Measurements from ENCODE around the gene IRGQ.
"Not testable (repeated sequence)": the region's sequence is repeated elsewhere in the genome, so short reads cannot be mapped to it uniquely, and the experiment has no call there.

Gene IRGQ

GRCh38 chr19:43561139-43561970, 34.6 kb downstream of the IRGQ start:
- H3K27ac ChIP-seq (ENCODE audit: low read length): no peak overlapping the region
- H3K4me1 ChIP-seq (ENCODE audit: control insufficient read depth, low read depth, low read length): no peaks in the 10 kb centered on the region
- no peak overlapping the region for H3K4me3 ChIP-seq (ENCODE audit: low read length)
- H3K27me3 ChIP-seq (ENCODE audit: control insufficient read depth, insufficient read depth, low read length): no peaks in the 10 kb centered on the region
- H3K36me3 ChIP-seq (ENCODE audit: control insufficient read depth, low read depth, low read length): peaks cover 7% of the 10 kb centered on the region
- no peak overlapping the region for H3K9ac ChIP-seq (ENCODE audit: low read length)
- H3K9me3 ChIP-seq (ENCODE audit: control insufficient read depth, low read depth, low read length): no peaks in the 10 kb centered on the region

- Histone ChIP-seq H3K27ac (ENCODE audit: low read length) (no peak overlapping the region), H3K9ac (ENCODE audit: low read length) (no peak overlapping the region), H3K4me1 (ENCODE audit: control insufficient read depth, low read depth, low read length) (no peaks in the 10 kb centered on the region), H3K4me3 (ENCODE audit: low read length) (no peak overlapping the region), H3K9me3 (ENCODE audit: control insufficient read depth, low read depth, low read length) (no peaks in the 10 kb centered on the region), H3K27me3 (ENCODE audit: control insufficient read depth, insufficient read depth, low read length) (no peaks in the 10 kb centered on the region), H3K36me3 (ENCODE audit: control insufficient read depth, low read depth, low read length) (peaks cover 7% of the 10 kb centered on the region)
These were observed 35.2 kb downstream of the IRGQ start for GRCh38 chr19:43560687-43561086.

GRCh38 chr19:43555185-43555770, 40.7 kb downstream of the IRGQ start:
- H3K9me3 ChIP-seq (ENCODE audit: control insufficient read depth, low read depth, low read length): no peaks in the 10 kb centered on the region
- H3K9ac ChIP-seq (ENCODE audit: low read length): no peak overlapping the region
- peaks cover 31% of the 10 kb centered on the region for H3K36me3 ChIP-seq (ENCODE audit: control insufficient read depth, low read depth, low read length)
- no peak overlapping the region for H3K27ac ChIP-seq (ENCODE audit: low read length)
- H3K4me3 ChIP-seq (ENCODE audit: low read length): no peak overlapping the region
- H3K27me3 ChIP-seq (ENCODE audit: control insufficient read depth, insufficient read depth, low read length): no peaks in the 10 kb centered on the region
- H3K4me1 ChIP-seq (ENCODE audit: control insufficient read depth, low read depth, low read length): no peaks in the 10 kb centered on the region

GRCh38 chr19:43554317-43554895, 41.5 kb downstream of the IRGQ start:
- Histone ChIP-seq H3K36me3 (ENCODE audit: control insufficient read depth, low read depth, low read length) (peaks cover 31% of the 10 kb centered on the region), H3K27ac (ENCODE audit: low read length) (no peak overlapping the region), H3K9me3 (ENCODE audit: control insufficient read depth, low read depth, low read length) (no peaks in the 10 kb centered on the region), H3K4me3 (ENCODE audit: low read length) (no peak overlapping the region), H3K9ac (ENCODE audit: low read length) (no peak overlapping the region), H3K4me1 (ENCODE audit: control insufficient read depth, low read depth, low read length) (no peaks in the 10 kb centered on the region), H3K27me3 (ENCODE audit: control insufficient read depth, insufficient read depth, low read length) (no peaks in the 10 kb centered on the region)

- Histone ChIP-seq H3K9me3 (ENCODE audit: control insufficient read depth, low read depth, low read length) (no peaks in the 10 kb centered on the region), H3K4me1 (ENCODE audit: control insufficient read depth, low read depth, low read length) (no peaks in the 10 kb centered on the region), H3K27me3 (ENCODE audit: control insufficient read depth, insufficient read depth, low read length) (no peaks in the 10 kb centered on the region), H3K4me3 (ENCODE audit: low read length) (no peak overlapping the region), H3K36me3 (ENCODE audit: control insufficient read depth, low read depth, low read length) (peaks cover 31% of the 10 kb centered on the region), H3K27ac (ENCODE audit: low read length) (no peak overlapping the region), H3K9ac (ENCODE audit: low read length) (no peak overlapping the region)
These were observed 42.3 kb downstream of the IRGQ start for GRCh38 chr19:43553656-43554055.

- no peaks in the 10 kb centered on the region for H3K4me1 ChIP-seq (ENCODE audit: control insufficient read depth, low read depth, low read length)
- H3K36me3 ChIP-seq (ENCODE audit: control insufficient read depth, low read depth, low read length): peaks cover 28% of the 10 kb centered on the region
- H3K4me3 ChIP-seq (ENCODE audit: low read length): no peak overlapping the region
- no peaks in the 10 kb centered on the region for H3K9me3 ChIP-seq (ENCODE audit: control insufficient read depth, low read depth, low read length)
- H3K9ac ChIP-seq (ENCODE audit: low read length): no peak overlapping the region
- H3K27me3 ChIP-seq (ENCODE audit: control insufficient read depth, insufficient read depth, low read length): no peaks in the 10 kb centered on the region
- no peak overlapping the region for H3K27ac ChIP-seq (ENCODE audit: low read length)
These were observed 43.3 kb downstream of the IRGQ start for GRCh38 chr19:43552616-43553015.

GRCh38 chr19:43552198-43552450, 43.8 kb downstream of the IRGQ start:
- Histone ChIP-seq H3K9me3 (ENCODE audit: control insufficient read depth, low read depth, low read length) (no peaks in the 10 kb centered on the region), H3K4me1 (ENCODE audit: control insufficient read depth, low read depth, low read length) (no peaks in the 10 kb centered on the region), H3K9ac (ENCODE audit: low read length) (no peak overlapping the region), H3K27me3 (ENCODE audit: control insufficient read depth, insufficient read depth, low read length) (no peaks in the 10 kb centered on the region), H3K27ac (ENCODE audit: low read length) (no peak overlapping the region), H3K36me3 (ENCODE audit: control insufficient read depth, low read depth, low read length) (peaks cover 28% of the 10 kb centered on the region), H3K4me3 (ENCODE audit: low read length) (no peak overlapping the region)

GRCh38 chr19:43551399-43552197, 44.3 kb downstream of the IRGQ start:
- peaks cover 28% of the 10 kb centered on the region for H3K36me3 ChIP-seq (ENCODE audit: control insufficient read depth, low read depth, low read length)
- H3K9ac ChIP-seq (ENCODE audit: low read length): no peak overlapping the region
- H3K4me1 ChIP-seq (ENCODE audit: control insufficient read depth, low read depth, low read length): no peaks in the 10 kb centered on the region

GRCh38 chr19:43548706-43549105, 47.2 kb downstream of the IRGQ start:
- Histone ChIP-seq H3K36me3 (ENCODE audit: control insufficient read depth, low read depth, low read length) (peaks cover 26% of the 10 kb centered on the region), H3K27ac (ENCODE audit: low read length) (no peak overlapping the region), H3K27me3 (ENCODE audit: control insufficient read depth, insufficient read depth, low read length) (no peaks in the 10 kb centered on the region), H3K4me1 (ENCODE audit: control insufficient read depth, low read depth, low read length) (no peaks in the 10 kb centered on the region), H3K9ac (ENCODE audit: low read length) (no peak overlapping the region), H3K9me3 (ENCODE audit: control insufficient read depth, low read depth, low read length) (no peaks in the 10 kb centered on the region), H3K4me3 (ENCODE audit: low read length) (no peak overlapping the region)

More at GRCh38 chr19:43551399-43552197, 44.3 kb downstream of the IRGQ start:
- H3K27ac ChIP-seq (ENCODE audit: low read length): no peak overlapping the region
- H3K4me3 ChIP-seq (ENCODE audit: low read length): no peak overlapping the region
- H3K27me3 ChIP-seq (ENCODE audit: control insufficient read depth, insufficient read depth, low read length): no peaks in the 10 kb centered on the region
- no peaks in the 10 kb centered on the region for H3K9me3 ChIP-seq (ENCODE audit: control insufficient read depth, low read depth, low read length)

GRCh38 chr19:43547926-43548325, 48.0 kb downstream of the IRGQ start:
- H3K4me1 ChIP-seq (ENCODE audit: control insufficient read depth, low read depth, low read length); H3K4me3 ChIP-seq (ENCODE audit: low read length); H3K9ac ChIP-seq (ENCODE audit: low read length); H3K27ac ChIP-seq (ENCODE audit: low read length); H3K9me3 ChIP-seq (ENCODE audit: control insufficient read depth, low read depth, low read length); H3K27me3 ChIP-seq (ENCODE audit: control insufficient read depth, insufficient read depth, low read length): not testable (repeated sequence)
- peaks cover 32% of the 10 kb centered on the region for H3K36me3 ChIP-seq (ENCODE audit: control insufficient read depth, low read depth, low read length)

GRCh38 chr19:43546581-43546980, 49.4 kb downstream of the IRGQ start:
- Histone ChIP-seq H3K27ac (ENCODE audit: low read length) (no peak overlapping the region), H3K4me3 (ENCODE audit: low read length) (no peak overlapping the region), H3K36me3 (ENCODE audit: control insufficient read depth, low read depth, low read length) (peaks cover 29% of the 10 kb centered on the region), H3K9ac (ENCODE audit: low read length) (no peak overlapping the region), H3K27me3 (ENCODE audit: control insufficient read depth, insufficient read depth, low read length) (no peaks in the 10 kb centered on the region), H3K9me3 (ENCODE audit: control insufficient read depth, low read depth, low read length) (no peaks in the 10 kb centered on the region), H3K4me1 (ENCODE audit: control insufficient read depth, low read depth, low read length) (no peaks in the 10 kb centered on the region)
